Inflammatory macrophage treated with lipopolysaccharide for 4 hours (primary cell): ENCODE results near the gene FBXL7.
"Not testable (repeated sequence)": the region's sequence is repeated elsewhere in the genome, so short reads cannot be mapped to it uniquely, and the experiment has no call there.

Source experiments
- DNase-seq: peaks from one replicate; pipeline ENCODE4 v3.0.0-alpha.2; 2020

The FBXL7 gene

GRCh38 chr5:15835514-15835913 is 335.5 kb downstream of the FBXL7 start:
- no peak for DNase-seq

GRCh38 chr5:15837551-15838289 is 337.7 kb downstream of the FBXL7 start:
- no peak for DNase-seq

GRCh38 chr5:15844253-15844652 is 344.3 kb downstream of the FBXL7 start:
- DNase-seq: no peak

GRCh38 chr5:15844871-15845270 is 344.9 kb downstream of the FBXL7 start:
- no peak for DNase-seq

- DNase-seq: no peak
Observed at GRCh38 chr5:15850536-15850935, 350.6 kb downstream of the FBXL7 start.

GRCh38 chr5:15850939-15851341 is 351.0 kb downstream of the FBXL7 start:
- no peak for DNase-seq

- DNase-seq: no peak
Observed at GRCh38 chr5:15852217-15852616, 352.2 kb downstream of the FBXL7 start.

GRCh38 chr5:15852949-15853348 is 353.0 kb downstream of the FBXL7 start:
- no peak for DNase-seq

- DNase-seq: no peak
Observed at GRCh38 chr5:15858326-15858725, 358.3 kb downstream of the FBXL7 start.

GRCh38 chr5:15864536-15865215 is 364.7 kb downstream of the FBXL7 start:
- no peak for DNase-seq

- not testable (repeated sequence) for DNase-seq
Observed at GRCh38 chr5:15872259-15872658, 372.3 kb downstream of the FBXL7 start.

- DNase-seq: no peak
Observed at GRCh38 chr5:15877914-15878313, 377.9 kb downstream of the FBXL7 start.

GRCh38 chr5:15880201-15880600 is 380.2 kb downstream of the FBXL7 start:
- DNase-seq: no peak

- DNase-seq: no peak
Observed at GRCh38 chr5:15885156-15885555, 385.2 kb downstream of the FBXL7 start.

- no peak for DNase-seq
Observed at GRCh38 chr5:15886156-15886555, 386.2 kb downstream of the FBXL7 start.

GRCh38 chr5:15887093-15887492 is 387.1 kb downstream of the FBXL7 start:
- DNase-seq: no peak

- no peak for DNase-seq
Observed at GRCh38 chr5:15889001-15889400, 389.0 kb downstream of the FBXL7 start.

GRCh38 chr5:15893866-15894265 is 393.9 kb downstream of the FBXL7 start:
- no peak for DNase-seq

- DNase-seq: no peak
Observed at GRCh38 chr5:15897656-15898055, 397.7 kb downstream of the FBXL7 start.

GRCh38 chr5:15898641-15899040 is 398.7 kb downstream of the FBXL7 start:
- DNase-seq: no peak

GRCh38 chr5:15899481-15899880 is 399.5 kb downstream of the FBXL7 start:
- DNase-seq: no peak

- no peak for DNase-seq
Observed at GRCh38 chr5:15901151-15901550, 401.2 kb downstream of the FBXL7 start.

- DNase-seq: no peak
Observed at GRCh38 chr5:15902066-15902465, 402.1 kb downstream of the FBXL7 start.
